Hematopoietic multipotent progenitor cell treated with erythropoietin and hydrocortisone succinate and interleukin-3 and kit ligand, for 8 days (in vitro differentiated cells): Measurements from ENCODE around the gene RPP25.
"Not testable (repeated sequence)": the region's sequence is repeated elsewhere in the genome, so short reads cannot be mapped to it uniquely, and the experiment has no call there.

Experiments
- DNase-seq: peaks from one replicate; pipeline ENCODE4 v3.0.0-alpha.2; 2015

RPP25 gene

DNA sequence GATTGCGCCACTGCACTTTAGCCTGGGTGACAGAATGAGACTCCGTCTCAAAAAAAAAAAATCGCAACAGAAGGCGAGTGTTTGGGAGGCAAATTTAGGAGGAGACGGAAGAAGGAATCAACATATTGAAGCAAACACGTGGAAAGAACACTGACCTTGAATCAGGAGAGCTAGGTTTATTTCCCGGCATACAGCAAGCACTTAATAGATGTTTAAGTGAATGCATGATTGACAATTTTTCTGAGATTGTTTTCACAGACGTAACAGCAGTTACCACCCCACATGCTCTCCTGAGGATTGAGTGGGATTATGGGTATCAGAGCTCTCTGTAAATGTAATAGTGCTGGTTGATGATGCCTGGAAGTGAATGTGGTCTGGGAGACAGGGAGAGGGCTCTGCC lies 5.6 kb upstream of the RPP25 start:
- DNase-seq, result no peak

DNA sequence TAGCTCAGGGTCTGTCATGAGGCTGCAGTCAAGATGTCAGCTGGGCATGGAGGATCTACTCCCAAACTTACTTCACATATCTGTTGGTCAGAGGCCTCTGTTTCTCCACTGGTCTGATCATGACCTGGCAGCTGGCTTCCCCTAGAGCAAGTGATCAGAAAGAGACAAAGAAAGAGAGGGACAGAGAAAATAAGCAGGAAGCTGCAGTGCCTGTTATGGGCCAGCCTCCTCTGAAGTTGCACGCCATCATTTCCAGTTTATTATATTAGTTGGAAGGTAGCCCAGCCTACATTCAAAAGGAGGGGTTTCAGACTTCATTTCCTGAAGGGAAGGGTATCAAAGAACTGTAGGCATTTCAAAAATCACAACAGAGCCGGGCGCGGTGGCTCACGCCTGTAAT lies 5.0 kb upstream of the RPP25 start:
- no peak for DNase-seq

DNA sequence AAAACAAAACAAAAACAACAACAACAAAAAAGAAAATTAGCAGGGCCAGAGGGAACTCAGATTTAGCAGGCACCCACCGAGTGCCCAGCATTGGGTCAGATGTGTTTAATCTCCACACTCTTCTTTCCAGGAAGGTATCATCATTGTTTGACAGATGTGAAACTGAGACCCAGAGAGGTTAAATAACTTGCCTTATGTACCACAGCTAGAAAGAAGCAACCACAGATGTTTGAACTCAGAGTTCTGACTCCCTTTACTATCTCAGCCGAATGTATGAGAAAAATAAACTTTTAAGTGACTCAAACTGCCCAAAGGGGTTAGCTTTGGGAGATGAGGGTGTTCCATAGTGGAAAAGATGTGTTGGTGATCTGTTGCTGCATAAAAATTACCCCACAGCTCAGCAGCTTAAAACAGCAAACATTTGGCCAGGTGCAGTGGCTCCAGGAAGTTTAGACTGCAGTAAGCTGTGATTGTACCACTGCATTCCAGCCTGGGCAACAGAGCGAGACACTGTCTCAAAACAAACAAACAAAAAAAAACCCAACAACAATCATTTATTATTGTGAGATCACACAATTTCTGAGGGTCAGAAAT lies 4.5 kb upstream of the RPP25 start:
- no peak for DNase-seq

GRCh38 chr15:74960286-74960685 lies 3.7 kb upstream of the RPP25 start:
- DNase-seq, result peak; percentile 15

GRCh38 chr15:74959586-74959939 lies 3.0 kb upstream of the RPP25 start:
- no peak for DNase-seq

DNA sequence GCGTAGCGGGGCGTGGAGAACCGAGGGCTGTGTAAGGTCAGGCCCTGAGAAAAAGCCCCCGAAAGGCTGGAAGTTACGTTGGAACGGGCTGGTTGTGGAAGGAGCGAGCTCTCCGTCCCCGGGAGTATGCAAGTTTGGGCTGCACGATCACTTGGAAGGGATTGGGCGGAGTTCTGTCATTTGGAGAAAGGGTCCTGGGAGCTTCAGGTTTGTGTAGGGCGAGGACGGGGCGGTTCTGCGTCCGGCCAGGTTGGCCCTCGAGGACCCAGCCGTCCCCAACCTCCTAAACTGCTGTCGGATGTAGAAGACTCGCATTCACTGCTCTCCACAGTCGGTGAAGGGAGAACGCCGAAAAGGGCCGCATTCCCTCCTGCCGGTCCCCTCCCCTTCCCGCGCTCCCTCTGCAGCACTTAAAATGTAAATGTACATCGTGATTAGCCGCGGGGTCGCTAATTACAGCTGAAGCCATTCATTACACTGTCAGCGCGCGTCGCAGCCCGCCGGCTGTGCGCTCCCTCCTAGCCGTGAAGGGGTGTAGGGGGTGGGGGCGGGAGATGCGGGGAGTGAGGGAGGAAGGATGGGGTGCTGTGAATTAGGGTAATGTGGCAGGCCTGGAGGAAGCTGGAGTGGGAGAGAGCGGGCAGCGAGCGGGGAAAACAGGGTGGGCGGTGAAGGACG lies 2.5 kb upstream of the RPP25 start:
- DNase-seq, result no peak

DNA sequence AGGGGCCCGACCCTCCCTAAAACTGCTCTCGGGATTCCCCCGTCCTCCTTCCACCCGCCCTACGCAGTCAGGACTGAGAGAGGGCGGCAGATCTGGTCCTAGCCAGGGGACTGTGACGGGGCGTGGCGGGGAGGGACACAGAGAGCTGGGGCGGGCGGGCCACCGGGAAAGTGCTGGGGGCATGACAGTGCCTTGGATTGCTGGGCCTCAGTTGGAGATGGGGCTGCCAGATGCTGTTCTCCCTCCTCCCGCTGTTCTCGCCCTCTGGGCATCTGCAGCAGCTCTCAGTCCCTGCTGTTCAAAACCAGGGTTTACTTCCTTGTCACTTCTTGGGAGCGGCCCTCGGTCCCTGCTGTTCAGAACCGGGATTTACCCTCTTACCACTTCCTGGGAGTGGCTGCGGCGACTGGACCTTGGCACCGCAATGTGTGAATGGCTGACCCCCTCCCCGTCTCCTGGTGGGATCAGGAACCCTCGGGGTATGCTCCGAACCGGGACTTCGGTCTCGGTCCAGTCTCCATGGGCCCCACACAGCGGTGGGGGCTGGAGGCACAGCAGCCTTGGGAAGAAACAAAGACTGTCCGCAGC lies 1.8 kb upstream of the RPP25 start:
- DNase-seq, result no peak

- no peak for DNase-seq
Observed at GRCh38 chr15:74957476-74958035, 984 bp upstream of the RPP25 start.

GRCh38 chr15:74955796-74956647 lies 550 bp downstream of the RPP25 start:
- peak; percentile 66 for DNase-seq

DNA sequence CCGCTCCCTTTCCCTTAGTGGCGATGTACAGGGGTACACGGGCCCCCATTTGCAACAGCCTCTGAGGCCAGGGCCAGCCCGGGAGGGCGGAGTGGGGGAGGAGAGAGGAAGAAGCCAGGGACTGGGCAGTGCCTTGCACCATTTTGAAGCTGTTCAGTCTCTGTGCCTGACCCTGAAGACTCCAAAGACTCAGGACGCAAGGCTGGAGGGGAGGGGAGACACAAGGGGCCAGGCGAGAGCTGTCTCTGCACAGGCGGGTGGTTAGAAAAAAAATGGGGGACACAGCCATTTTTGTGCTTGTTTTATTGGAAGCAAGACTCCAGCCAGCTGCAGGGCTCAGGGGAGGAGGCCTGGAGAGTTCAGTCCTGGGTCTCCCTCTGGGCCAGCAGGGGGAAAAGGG lies 1.6 kb downstream of the RPP25 start:
- DNase-seq, result no peak

DNA sequence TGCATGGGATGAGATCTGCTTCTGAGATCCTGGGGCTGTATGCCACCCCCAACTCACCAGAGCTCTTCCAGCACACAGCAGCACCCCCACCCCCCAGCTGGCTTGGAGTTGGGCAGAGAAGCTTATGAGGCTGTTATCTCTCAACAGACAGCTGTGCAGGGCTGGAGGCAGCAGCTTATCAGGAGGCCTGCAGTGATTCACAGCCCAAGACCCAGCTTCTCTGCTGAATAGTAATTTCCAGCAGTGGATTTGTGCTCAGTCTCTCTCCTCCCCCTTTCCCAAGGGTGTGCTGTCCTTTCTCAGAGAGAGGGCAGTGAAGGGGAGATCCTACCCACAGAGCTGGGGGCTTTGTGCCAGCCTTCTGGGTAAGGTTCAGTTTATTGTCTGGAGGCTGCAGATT lies 2.1 kb downstream of the RPP25 start:
- DNase-seq, result peak; percentile 96

GRCh38 chr15:74951006-74951405 lies 5.6 kb downstream of the RPP25 start:
- DNase-seq, result no peak

GRCh38 chr15:74950078-74950908 lies 6.3 kb downstream of the RPP25 start:
- DNase-seq, result peak; percentile 82

DNA sequence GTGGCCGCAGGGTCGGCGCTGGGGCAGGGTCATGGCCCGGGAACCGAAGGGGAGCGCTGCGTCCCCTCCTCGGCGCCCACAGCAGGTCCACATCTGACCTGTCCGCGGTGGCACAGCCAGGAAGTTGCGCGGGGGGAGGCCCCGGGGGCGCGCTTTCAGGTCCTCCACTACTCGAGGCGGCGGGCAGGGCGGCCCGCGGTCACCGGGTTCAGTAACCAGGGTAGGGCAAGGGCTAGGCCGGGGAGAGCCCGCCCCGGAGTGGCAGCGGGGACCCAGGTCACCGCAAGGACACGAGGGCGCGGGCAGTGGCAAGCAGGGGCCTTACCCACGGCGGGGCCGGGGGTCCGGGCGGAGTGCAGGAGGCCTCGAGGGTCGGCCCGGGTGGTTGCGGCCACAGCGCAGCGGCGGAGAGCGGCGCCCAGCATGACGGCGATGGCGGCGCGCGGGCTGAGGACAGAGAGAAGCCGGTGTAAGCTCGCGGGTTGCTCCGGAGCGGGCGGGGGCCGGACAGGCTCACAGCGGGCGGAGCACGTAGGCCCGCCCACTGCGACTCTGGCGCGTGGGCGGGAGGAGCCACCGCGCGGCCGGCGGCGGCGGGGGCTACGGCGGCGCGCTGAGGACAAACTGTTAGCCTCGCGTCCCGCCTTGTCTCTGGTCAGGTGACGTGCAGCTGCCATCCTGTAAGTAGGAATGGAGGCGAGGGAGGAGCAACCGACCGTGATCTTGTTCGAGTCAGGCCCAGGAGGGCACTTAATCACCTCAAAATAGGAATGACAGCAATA lies 18.8 kb downstream of the RPP25 start, which contains the start of gene COX5A:
TSS of gene COX5A (minus strand) at position 484 of the 782 bp plus-strand sequence. CDS start at position 425, 59 bp downstream.
- peak; percentile 96 for DNase-seq

DNA sequence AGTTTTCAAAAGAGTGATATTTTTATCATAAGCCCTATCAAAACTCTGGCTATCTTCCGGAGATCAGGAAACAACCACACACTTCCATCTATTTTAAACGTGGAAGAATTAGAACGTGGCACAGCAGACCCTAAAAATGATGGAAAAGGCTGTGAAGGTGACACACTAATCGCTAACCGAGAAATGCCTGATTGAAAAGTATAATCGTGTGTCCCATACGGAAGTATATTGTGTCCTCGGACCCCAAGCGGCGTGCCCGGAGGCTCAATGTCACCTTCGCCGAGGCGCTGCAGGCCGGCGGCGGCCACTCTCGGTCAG lies 19.3 kb downstream of the RPP25 start:
- DNase-seq, result peak; percentile 52

DNA sequence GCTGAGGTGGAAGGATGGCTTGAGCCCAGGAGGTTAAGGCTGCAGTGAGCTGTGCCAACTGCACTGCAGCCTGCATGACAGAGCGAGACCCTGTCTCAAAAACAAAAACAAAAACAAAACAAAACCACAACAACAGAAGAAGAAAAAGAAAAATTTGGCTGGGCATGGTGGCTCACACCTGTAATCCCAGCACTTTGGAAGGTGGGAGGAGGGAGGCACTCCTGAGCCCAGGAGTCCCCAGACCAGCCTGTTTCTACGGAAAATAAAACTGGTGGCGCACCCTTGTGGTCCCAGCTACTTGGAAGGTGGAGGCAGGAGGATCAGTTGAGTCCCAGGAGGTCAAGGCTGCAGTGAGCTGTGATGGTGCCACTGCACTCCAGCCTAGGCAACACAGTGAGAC lies 21.4 kb downstream of the RPP25 start:
- DNase-seq, result peak; percentile 40

DNA sequence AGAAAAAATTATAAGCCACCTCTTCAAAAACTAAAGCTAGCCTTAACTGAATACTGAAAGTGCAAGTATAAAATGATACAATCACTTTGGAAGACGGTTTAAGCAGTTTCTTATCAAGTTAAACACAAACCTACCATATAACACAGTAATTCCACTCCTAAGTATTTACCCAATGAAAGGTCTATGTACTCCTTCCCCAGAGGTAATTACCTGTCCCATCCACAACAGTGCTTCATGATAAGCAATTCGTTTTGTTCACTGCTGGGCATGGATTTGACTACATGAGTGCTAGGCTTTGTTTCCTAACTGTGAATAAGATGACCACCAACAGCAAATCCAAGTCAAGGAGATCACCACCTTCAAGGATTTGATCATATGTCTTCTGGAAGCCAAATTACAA lies 23.0 kb downstream of the RPP25 start:
- DNase-seq, result no peak

GRCh38 chr15:74928771-74929198 lies 27.8 kb downstream of the RPP25 start:
- no peak for DNase-seq

DNA sequence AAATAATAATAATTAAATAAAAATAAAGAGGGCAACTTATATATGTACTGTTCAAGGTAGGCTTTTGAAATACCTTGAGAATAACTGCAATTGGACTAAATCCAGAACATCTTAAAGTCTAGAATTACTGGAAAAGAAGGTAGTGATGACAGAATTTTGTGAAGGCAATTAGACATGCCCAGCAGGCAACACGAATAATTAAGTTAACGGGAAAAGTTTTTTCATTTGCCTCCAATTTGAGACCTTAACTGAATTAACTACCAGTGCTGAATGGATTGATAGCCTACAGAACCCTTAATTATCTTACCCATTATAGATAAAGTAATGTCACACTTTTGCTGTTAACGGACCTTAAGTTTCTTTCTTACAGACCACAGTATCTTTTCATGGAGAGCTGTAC lies 32.0 kb downstream of the RPP25 start:
- no peak for DNase-seq

DNA sequence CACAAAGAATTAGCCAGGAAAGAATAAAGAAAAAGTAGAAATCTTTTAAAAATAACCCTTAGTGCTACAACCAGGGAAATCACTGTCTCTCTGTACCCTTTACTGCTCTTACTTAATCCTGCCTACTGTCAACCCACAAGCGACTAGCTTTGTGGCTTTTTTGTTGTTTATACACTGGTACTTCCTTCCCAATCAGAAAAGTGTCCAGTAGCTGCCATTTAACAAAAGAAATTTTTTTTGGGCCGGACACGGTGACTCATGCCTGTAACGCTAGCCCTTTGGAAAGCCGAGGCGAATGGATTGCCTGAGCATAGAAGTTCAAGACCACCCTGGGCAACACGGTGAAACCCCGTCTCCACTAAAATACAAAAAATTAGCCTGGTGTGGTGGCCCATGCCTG lies 36.1 kb downstream of the RPP25 start:
- DNase-seq, result no peak

- DNase-seq, result no peak
Observed at GRCh38 chr15:74917676-74918075, 38.9 kb downstream of the RPP25 start.

DNA sequence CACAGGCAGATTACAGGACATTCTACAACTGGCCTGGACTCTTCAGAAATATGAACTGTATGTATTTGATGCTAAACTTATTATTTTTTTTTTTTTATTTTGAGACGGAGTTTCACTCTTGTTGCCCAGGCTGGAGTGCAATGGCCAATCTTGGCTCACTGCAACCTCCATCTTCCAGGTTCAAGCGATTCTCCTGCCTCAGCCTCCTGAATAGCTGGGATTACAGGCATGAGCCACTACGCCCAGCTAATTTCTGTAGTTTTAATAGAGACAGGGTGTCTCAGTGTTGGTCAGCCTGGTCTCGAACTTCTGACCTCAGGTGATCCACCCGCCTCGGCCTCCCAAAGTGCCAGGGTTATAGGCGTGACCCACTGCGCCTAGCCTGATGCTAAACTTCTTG lies 42.8 kb downstream of the RPP25 start:
- not testable (repeated sequence) for DNase-seq
